Panc1 (cell line): ENCODE results near the gene TNFAIP6. TPM values are rescaled to one million over a fixed set of nuclear protein-coding genes. Genes with fewer than 3 reads are reported as not detected.

Experiments used
- ATAC-seq: fragments of 200-7000 bp; cut with Tn5 transposase; 2 replicates; pipeline ENCODE4 v1.9.1; 2020; ENCODE audit warnings: mild to moderate bottlenecking, moderate library complexity
- BruUV-seq: library from RNA; stranded (reverse); fragments of 400-500 nt; replicated peaks from 2 replicates; lab custom pipeline; 2021; lab: Mats Ljungman, UMichigan
- CTCF ChIA-PET: fragments of 300-600 bp; sonication (Branson Sonifier 250); formaldehyde crosslinking; loops from one replicate; lab custom pipeline; 2022; ENCODE audit warnings: antibody characterized with exemption; lab: Charles Lee
- POLR2A ChIA-PET: fragments of 300-600 bp; sonication (Branson Sonifier 250); formaldehyde crosslinking; loops from one replicate; lab custom pipeline; 2022; ENCODE audit warnings: antibody characterized with exemption; lab: Charles Lee
- DNase-seq: peaks from one replicate; pipeline ENCODE4 v3.0.0-alpha.2; 2010; ENCODE audit warnings: low read depth, low spot score
- H3K27ac ChIP-seq: 2 replicates; pipeline ENCODE4 v1.5.1; 2011; ENCODE audit warnings: mild to moderate bottlenecking, low read length, inconsistent platforms
- H3K27me3 ChIP-seq: fragments of 200-500 bp; sonication (Bioruptor generic); 2 replicates; pipeline ENCODE4 v1.6.0; 2014; ENCODE audit warnings: low read length, inconsistent platforms; ENCODE audit not compliant: control insufficient read depth, insufficient read depth
- H3K36me3 ChIP-seq: fragments of 200-500 bp; sonication (Bioruptor generic); 2 replicates; pipeline ENCODE4 v1.5.1; 2014; ENCODE audit warnings: inconsistent platforms, mild to moderate bottlenecking, low read length, moderate library complexity; ENCODE audit not compliant: control insufficient read depth, insufficient read depth
- H3K4me1 ChIP-seq: 2 replicates; pipeline ENCODE4 v1.5.1; 2011; ENCODE audit warnings: inconsistent platforms, mild to moderate bottlenecking, low read length, moderate library complexity; ENCODE audit not compliant: control insufficient read depth, insufficient read depth
- H3K4me3 ChIP-seq, 2 experiments: 2 replicates each; pipeline ENCODE4 v1.5.1; 2011 to 2012; ENCODE audit warnings: low read depth in 2 of 2, low read length in 2 of 2, mild to moderate bottlenecking in 2 of 2, inconsistent platforms in 1 of 2, moderate library complexity in 1 of 2
- H3K9me3 ChIP-seq: fragments of 200-500 bp; sonication (Bioruptor generic); 2 replicates; pipeline ENCODE4 v1.5.1; 2014; ENCODE audit warnings: low read depth, mild to moderate bottlenecking, inconsistent platforms, low read length, moderate library complexity; ENCODE audit not compliant: control insufficient read depth, insufficient read depth
- CTCF ChIP-seq: fragments of 450-650 bp; IDR thresholded peaks from 2 replicates; pipeline ENCODE4 v1.5.1; 2017; ENCODE audit warnings: mild to moderate bottlenecking
- POLR2AphosphoS5 ChIP-seq: IDR thresholded peaks from 2 replicates; pipeline ENCODE4 v1.6.1; 2012; ENCODE audit warnings: mild to moderate bottlenecking, low read depth, low read length, moderate library complexity
- REST ChIP-seq, 2 experiments: IDR thresholded peaks; 2 replicates each; pipeline ENCODE4 v1.6.1; 2011 to 2012; ENCODE audit warnings: low read depth in 2 of 2, control low read depth in 1 of 2, low read length in 1 of 2, mild to moderate bottlenecking in 1 of 2, moderate library complexity in 1 of 2; ENCODE audit not compliant: insufficient read depth in 1 of 2
- SIN3A ChIP-seq: IDR thresholded peaks from 2 replicates; pipeline ENCODE4 v1.6.1; 2012; ENCODE audit warnings: low read depth, mild to moderate bottlenecking, low read length, moderate library complexity, borderline replicate concordance; ENCODE audit not compliant: insufficient read depth
- TCF7L2 ChIP-seq: IDR thresholded peaks from 2 replicates; pipeline ENCODE4 v1.6.1; 2011; ENCODE audit warnings: mild to moderate bottlenecking, low read depth, low read length, inconsistent platforms
- in situ Hi-C: cut with HindIII; loops from 2 replicates; pipeline ENCODE4 v1.10.0; 2016; ENCODE audit warnings: low sequenced_read_pairs, low pct_unique_long_range_greater_than_20kb
- intact Hi-C: fragments of 100-400 bp; cut with micrococcal nuclease; formaldehyde crosslinking; loops from one replicate; pipeline ENCODE4 v1.10.0; 2022; ENCODE audit not compliant: unreplicated experiment
- microRNA-seq: library from miRNA; unstranded; fragments of <30 nt; microRNA quantifications from one replicate; pipeline ENCODE4 v1.1.0, GENCODE V29; 2020; ENCODE audit not compliant: unreplicated experiment
- total RNA-seq: library from RNA; stranded (reverse); gene quantifications from one replicate; pipeline ENCODE4 v1.2.1, GENCODE V29; 2021; ENCODE audit not compliant: unreplicated experiment

TNFAIP6 gene
- total RNA-seq, 1 experiment from 2014 or later = not detected

- TF ChIP-seq REST (IDR thresholded peaks at IDR 0.05; ENCODE audit: insufficient read depth in 1 of 2, low read depth in 2 of 2, low read length in 1 of 2) (no peak), POLR2AphosphoS5 (no peak), CTCF (no peak), TCF7L2 (no peak), SIN3A (no peak)
- DNase-seq (no peak), ATAC-seq (no peak)
- no peaks in the 10 kb centered on the region for H3K4me1 ChIP-seq
- BruUV-seq = no TSS peak
- ChIA-PET CTCF (no interaction called here), POLR2A (no interaction called here)
- no peak overlapping the region for H3K4me3 ChIP-seq
- intact Hi-C loops (no loop called here), in situ Hi-C loops (no loop called here)
- no peaks in the 10 kb centered on the region for H3K9me3 ChIP-seq
- H3K27me3 ChIP-seq = no peaks in the 10 kb centered on the region
- H3K27ac ChIP-seq = no peak overlapping the region
- H3K36me3 ChIP-seq = peaks cover 35% of the 10 kb centered on the region
Observed at GRCh38 chr2:151423760-151424159, 66.4 kb downstream of the TNFAIP6 start.

Small RNA genes lying within 50 kb of the gene (microRNA-seq; reads per million reads assigned to microRNA genes)
- gene MIR4773-1 (not detected), gene MIR4773-2 (not detected)

Other genes starting within 250 kb of the TNFAIP6 start
- gene RBM43, start 95.7 kb upstream of the TNFAIP6 start, total RNA-seq = 3.7 TPM
- 24.5 TPM for gene NMI, start 67.9 kb upstream of the TNFAIP6 start, total RNA-seq
- gene RIF1, start 52.3 kb downstream of the TNFAIP6 start, total RNA-seq = 57.7 TPM